BLaER1 treated with 17β-estradiol and CSF1 and Interleukin-3, amounts not matched to agents 10 nM and 100 nM (cell line): ENCODE measurements around the gene PRR12.

Experiments
- H3K27ac ChIP-seq, 11 experiments: shearing (Covaris generic); formaldehyde crosslinking; 2 replicates each; pipeline ENCODE4 v1.8.1; 2022
- H3K27me3 ChIP-seq, 11 experiments: shearing (Covaris generic); formaldehyde crosslinking; 2 replicates each; pipeline ENCODE4 v1.8.1; 2022
- H3K36me3 ChIP-seq, 11 experiments: shearing (Covaris generic); formaldehyde crosslinking; 2 replicates each; pipeline ENCODE4 v1.8.1; 2022
- H3K4me1 ChIP-seq, 10 experiments: shearing (Covaris generic); formaldehyde crosslinking; 2 replicates each; pipeline ENCODE4 v1.8.1; 2022
- H3K4me2 ChIP-seq, 11 experiments: shearing (Covaris generic); formaldehyde crosslinking; 2 replicates each; pipeline ENCODE4 v1.8.1; 2022
- H3K4me3 ChIP-seq, 10 experiments: shearing (Covaris generic); formaldehyde crosslinking; 2 replicates each; pipeline ENCODE4 v1.8.1; 2022
- H3K9ac ChIP-seq, 11 experiments: shearing (Covaris generic); formaldehyde crosslinking; 2 replicates each; pipeline ENCODE4 v1.8.1; 2022
- H3K9me3 ChIP-seq, 11 experiments: shearing (Covaris generic); formaldehyde crosslinking; replicated peaks in 1 of 11; 2 replicates each; pipeline ENCODE4 v1.8.1; 2022
- H4K20me1 ChIP-seq, 11 experiments: shearing (Covaris generic); formaldehyde crosslinking; 2 replicates each; pipeline ENCODE4 v1.8.1; 2022
- Cebpa-rat ChIP-seq, 11 experiments: shearing (Covaris generic); IDR thresholded peaks; 2 replicates each; pipeline ENCODE4 v1.8.1; 2022

The PRR12 gene

DNA sequence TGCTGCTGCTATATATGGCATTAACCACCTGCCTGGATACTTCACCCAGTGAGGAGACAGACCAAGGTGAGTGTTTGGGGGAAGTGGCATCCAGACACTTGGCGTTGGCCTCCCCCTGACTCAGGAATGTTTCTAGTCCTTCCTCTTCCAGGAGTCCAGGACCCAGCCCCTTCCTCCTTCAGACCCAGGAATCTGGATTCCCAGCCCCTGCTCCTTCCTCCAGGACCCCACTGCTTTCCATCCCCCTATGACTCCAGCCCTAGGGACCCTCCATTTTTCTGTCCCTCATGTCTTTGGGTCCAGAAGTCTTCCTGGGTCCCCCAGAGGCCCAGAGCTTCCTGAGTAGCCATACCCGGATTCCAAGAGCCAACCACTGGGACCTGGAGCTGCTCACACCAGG is 7.7 kb upstream of the PRR12 start:
- Histone ChIP-seq H3K4me2 (no peak overlapping the region), H3K36me3 (peaks cover 0 to 6% (median 2%) of the 10 kb centered on the region in 11 experiments; a peak in 6 of 22 replicates), H3K27me3 (no peaks in the 10 kb centered on the region), H3K4me3 (no peak overlapping the region), H3K9me3 (no peaks in the 10 kb centered on the region), H3K27ac (no peak overlapping the region), H4K20me1 (peaks cover 0 to 19% (median 0%) of the 10 kb centered on the region in 11 experiments; a peak in 5 of 22 replicates), H3K9ac (0 out of 22 replicates have a peak overlapping the region, but pooled peaks of 1 of the 11 experiments have one; percentile 44), H3K4me1 (peaks cover 21 to 29% (median 26%) of the 10 kb centered on the region in 10 experiments)
- TF ChIP-seq Cebpa-rat (IDR thresholded peaks at IDR 0.05) = no peak

DNA sequence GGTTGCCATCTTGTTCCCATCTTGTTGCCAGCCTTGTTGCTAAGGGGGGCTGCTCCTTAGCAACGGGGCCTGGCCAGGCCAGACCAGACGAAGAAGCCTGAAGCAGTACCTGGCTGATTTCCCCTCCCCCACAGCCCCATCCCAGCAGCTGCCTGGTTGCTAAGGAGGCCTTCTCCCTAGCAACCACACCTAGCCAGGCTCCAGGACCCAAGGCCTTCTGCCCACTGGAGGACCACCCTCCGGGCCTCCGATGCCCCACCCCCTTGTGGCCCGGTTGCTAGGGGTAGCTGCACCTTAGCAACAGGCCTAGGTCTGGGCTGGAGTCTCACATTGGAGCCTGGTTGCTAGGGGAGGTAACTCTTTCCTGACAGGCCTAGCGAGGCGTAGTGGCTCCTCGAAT is 6.0 kb upstream of the PRR12 start:
- Histone ChIP-seq H3K36me3 (no peaks in the 10 kb centered on the region), H4K20me1 (peaks cover 0 to 3% (median 0%) of the 10 kb centered on the region in 11 experiments; a peak in 3 of 22 replicates), H3K27me3 (no peaks in the 10 kb centered on the region), H3K27ac (no peak overlapping the region), H3K4me3 (no peak overlapping the region), H3K9me3 (no peaks in the 10 kb centered on the region), H3K4me2 (no peak overlapping the region), H3K9ac (no peak overlapping the region), H3K4me1 (peaks cover 8 to 16% (median 13%) of the 10 kb centered on the region in 10 experiments; a peak in 19 of 20 replicates)
- no peak for TF ChIP-seq Cebpa-rat (IDR thresholded peaks at IDR 0.05)

GRCh38 chr19:49587227-49587626 is 3.8 kb upstream of the PRR12 start:
- Histone ChIP-seq H3K4me1 (peaks cover 0 to 10% (median 4%) of the 10 kb centered on the region in 10 experiments; a peak in 8 of 20 replicates), H3K27ac (no peak overlapping the region), H3K9me3 (no peaks in the 10 kb centered on the region), H3K4me3 (no peak overlapping the region), H3K9ac (no peak overlapping the region), H3K27me3 (no peaks in the 10 kb centered on the region), H3K36me3 (no peaks in the 10 kb centered on the region), H4K20me1 (peaks cover 1 to 6% (median 3%) of the 10 kb centered on the region in 11 experiments; a peak in 18 of 22 replicates), H3K4me2 (no peak overlapping the region)
- no peak for TF ChIP-seq Cebpa-rat (IDR thresholded peaks at IDR 0.05)

DNA sequence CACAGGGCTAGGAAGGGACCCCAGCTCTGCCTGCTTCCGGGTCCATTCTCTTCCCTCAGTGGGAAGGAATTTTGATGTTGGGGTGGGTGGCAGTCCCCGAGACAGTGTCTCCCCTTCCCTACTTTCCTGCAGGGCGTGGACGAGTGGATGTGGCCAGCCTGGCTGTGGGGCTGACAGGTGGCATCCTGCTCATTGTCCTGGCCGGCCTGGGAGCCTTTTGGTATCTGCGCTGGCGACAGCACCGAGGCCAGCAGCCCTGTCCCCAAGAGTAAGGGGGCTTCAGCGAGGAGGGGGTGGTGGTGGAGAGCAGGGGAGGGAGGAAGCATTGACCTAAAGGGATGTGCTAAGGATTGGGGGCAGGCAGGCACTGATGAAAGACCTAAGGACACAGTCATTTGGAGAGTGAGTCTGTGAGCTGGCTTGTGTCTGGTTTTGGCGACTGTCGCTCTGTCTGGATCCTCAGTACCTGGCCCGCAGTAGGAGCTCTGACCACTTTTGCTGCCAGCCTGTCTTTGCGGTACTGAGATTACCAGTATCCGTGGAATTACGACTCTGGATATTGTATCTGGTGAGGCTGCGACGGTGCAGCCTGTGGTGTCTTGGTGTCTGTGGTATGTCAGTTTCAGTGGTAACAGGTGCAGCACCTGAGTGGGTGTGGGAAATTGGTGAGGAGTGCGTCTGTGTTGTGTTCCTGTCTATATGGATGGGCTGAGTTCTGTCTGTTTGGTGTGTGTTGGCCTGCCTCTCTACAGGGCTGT is 2.4 kb upstream of the PRR12 start:
- H4K20me1 ChIP-seq = peaks cover 6 to 17% (median 11%) of the 10 kb centered on the region in 11 experiments; a peak in 19 of 22 replicates
- no peaks in the 10 kb centered on the region for H3K27me3 ChIP-seq
- peaks cover 0 to under 1% (median 0%) of the 10 kb centered on the region in 11 experiments; a peak in 4 of 22 replicates for H3K36me3 ChIP-seq
- no peaks in the 10 kb centered on the region for H3K9me3 ChIP-seq
- no peak for TF ChIP-seq Cebpa-rat (IDR thresholded peaks at IDR 0.05)
- no peak overlapping the region for H3K4me3 ChIP-seq
- no peak overlapping the region for H3K4me2 ChIP-seq
- no peak overlapping the region for H3K27ac ChIP-seq
- peaks cover 0 to 21% (median 5%) of the 10 kb centered on the region in 10 experiments; a peak in 17 of 20 replicates for H3K4me1 ChIP-seq
- no peak overlapping the region for H3K9ac ChIP-seq

GRCh38 chr19:49589502-49589905 is 1.5 kb upstream of the PRR12 start:
- no peak for TF ChIP-seq Cebpa-rat (IDR thresholded peaks at IDR 0.05)
- Histone ChIP-seq H3K4me2 (peak overlapping the region in 2 of 11 experiments; percentile 11 to 29; a peak in 3 of 22 replicates), H3K27me3 (no peaks in the 10 kb centered on the region), H3K9ac (no peak overlapping the region), H3K4me3 (no peak overlapping the region), H3K4me1 (peaks cover 8 to 29% (median 12%) of the 10 kb centered on the region in 10 experiments; a peak in 19 of 20 replicates), H3K36me3 (peaks cover 6 to 11% (median 8%) of the 10 kb centered on the region in 11 experiments), H3K27ac (no peak overlapping the region), H4K20me1 (peaks cover 16 to 26% (median 20%) of the 10 kb centered on the region in 11 experiments; a peak in 21 of 22 replicates), H3K9me3 (no peaks in the 10 kb centered on the region)

GRCh38 chr19:49590071-49590970 is 661 bp upstream of the PRR12 start:
- Histone ChIP-seq H3K27me3 (no peaks in the 10 kb centered on the region), H3K9ac (peak overlapping the region; percentile 86 to 98 (median 92)), H3K4me2 (peak overlapping the region; percentile 92 to 100 (median 99)), H3K27ac (peak overlapping the region; percentile 74 to 100 (median 97)), H4K20me1 (peaks cover 19 to 34% (median 23%) of the 10 kb centered on the region in 11 experiments; a peak in 21 of 22 replicates), H3K9me3 (no peaks in the 10 kb centered on the region), H3K4me1 (peaks cover 8 to 29% (median 12%) of the 10 kb centered on the region in 10 experiments; a peak in 19 of 20 replicates), H3K36me3 (peaks cover 11 to 16% (median 13%) of the 10 kb centered on the region in 11 experiments), H3K4me3 (peak overlapping the region; percentile 80 to 95 (median 90))
- TF ChIP-seq Cebpa-rat (IDR thresholded peaks at IDR 0.05) = no peak

- H3K9ac ChIP-seq = peak overlapping the region; percentile 77 to 98 (median 91)
- no peak for TF ChIP-seq Cebpa-rat (IDR thresholded peaks at IDR 0.05)
- peaks cover 23 to 32% (median 28%) of the 10 kb centered on the region in 11 experiments for H3K36me3 ChIP-seq
- H3K27me3 ChIP-seq = no peaks in the 10 kb centered on the region
- peak overlapping the region; percentile 80 to 95 (median 90) for H3K4me3 ChIP-seq
- peaks cover 8 to 29% (median 12%) of the 10 kb centered on the region in 10 experiments; a peak in 19 of 20 replicates for H3K4me1 ChIP-seq
- H4K20me1 ChIP-seq = peaks cover 19 to 50% (median 37%) of the 10 kb centered on the region in 11 experiments; a peak in 21 of 22 replicates
- peak overlapping the region in 9 of 11 experiments; percentile 73 to 100 (median 97); a peak in 18 of 22 replicates for H3K27ac ChIP-seq
- peak overlapping the region; percentile 92 to 100 (median 98) for H3K4me2 ChIP-seq
- H3K9me3 ChIP-seq = no peaks in the 10 kb centered on the region
These were observed 926 bp downstream of the PRR12 start for GRCh38 chr19:49591731-49592485.
